GM13977 (cell line): ENCODE results near the gene SPIRE2.

Source experiments
- DNase-seq: peaks from one replicate; pipeline ENCODE4 v3.0.0; 2012; ENCODE audit warnings: low spot score
- CTCF ChIP-seq: IDR thresholded peaks from 2 replicates; pipeline ENCODE4 v1.5.1; 2012; ENCODE audit warnings: mild to moderate bottlenecking, control low read depth; ENCODE audit not compliant: insufficient read depth; ENCODE audit errors: extremely low read depth, missing control alignments
- in situ Hi-C: fragments of 300-500 bp; cut with MboI; formaldehyde crosslinking; loops from one replicate; pipeline ENCODE4 v1.12.0; 2022; ENCODE audit warnings: low sequenced_read_pairs, low pct_unique_long_range_greater_than_20kb, mixed read lengths, inconsistent platforms; ENCODE audit not compliant: unreplicated experiment

Gene SPIRE2

GRCh38 chr16:89843409-89844350 is 15.4 kb downstream of the SPIRE2 start:
- no peak for TF ChIP-seq CTCF
- in situ Hi-C loops = no loop called here
- DNase-seq = no peak

DNA sequence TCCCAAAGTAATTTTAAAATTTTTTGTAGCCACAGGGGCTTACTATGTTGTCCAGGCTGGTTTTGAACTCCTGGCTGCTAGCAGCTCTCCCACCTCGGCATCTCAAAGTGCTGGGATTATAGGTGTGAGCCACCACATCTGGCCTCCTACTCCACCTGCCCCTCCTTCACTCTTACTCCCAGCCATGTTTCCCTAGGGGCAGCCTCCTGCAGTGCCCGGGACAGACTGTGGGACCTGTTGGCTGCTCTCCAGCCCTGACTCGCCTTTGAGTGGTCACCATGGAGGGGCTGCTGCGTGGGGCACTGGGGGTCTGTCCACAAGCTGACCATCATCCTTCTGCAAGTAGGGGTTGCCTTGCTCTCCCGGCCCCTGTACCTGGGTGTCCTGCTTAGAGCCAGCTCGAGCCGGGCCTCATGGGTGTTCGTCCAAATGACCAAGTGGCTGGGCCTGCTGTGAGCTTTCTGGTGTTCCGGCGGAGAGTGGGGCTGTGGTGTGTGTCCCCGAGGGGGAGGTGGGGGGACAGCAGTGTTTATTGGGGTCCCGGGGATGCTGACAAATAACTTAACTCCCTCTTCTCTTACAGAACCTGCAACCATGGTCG is 16.6 kb downstream of the SPIRE2 start:
- in situ Hi-C loops = no loop called here
- no peak for TF ChIP-seq CTCF
- DNase-seq = no peak

DNA sequence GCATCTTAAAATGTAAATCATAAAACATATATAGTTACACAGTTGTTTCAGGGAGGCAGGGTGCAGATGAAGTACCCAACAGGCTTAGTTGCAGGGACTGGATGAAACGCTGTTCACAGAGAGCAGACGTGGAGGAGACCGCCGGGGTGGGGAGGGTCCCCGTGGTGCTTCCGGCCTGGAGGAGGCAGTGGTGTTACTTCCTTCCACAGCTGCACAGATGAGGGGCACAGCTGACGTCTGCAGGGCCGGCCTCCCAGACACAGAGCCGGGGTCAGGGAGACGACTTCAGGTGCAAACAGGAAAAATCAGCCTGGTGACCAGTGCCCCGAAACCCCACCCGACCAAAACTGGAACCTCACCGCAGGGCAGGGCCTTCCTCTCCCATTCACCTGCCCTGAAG is 17.1 kb downstream of the SPIRE2 start:
- in situ Hi-C loops = no loop called here
- peak; percentile 3 for TF ChIP-seq CTCF
- peak; percentile 72 for DNase-seq

DNA sequence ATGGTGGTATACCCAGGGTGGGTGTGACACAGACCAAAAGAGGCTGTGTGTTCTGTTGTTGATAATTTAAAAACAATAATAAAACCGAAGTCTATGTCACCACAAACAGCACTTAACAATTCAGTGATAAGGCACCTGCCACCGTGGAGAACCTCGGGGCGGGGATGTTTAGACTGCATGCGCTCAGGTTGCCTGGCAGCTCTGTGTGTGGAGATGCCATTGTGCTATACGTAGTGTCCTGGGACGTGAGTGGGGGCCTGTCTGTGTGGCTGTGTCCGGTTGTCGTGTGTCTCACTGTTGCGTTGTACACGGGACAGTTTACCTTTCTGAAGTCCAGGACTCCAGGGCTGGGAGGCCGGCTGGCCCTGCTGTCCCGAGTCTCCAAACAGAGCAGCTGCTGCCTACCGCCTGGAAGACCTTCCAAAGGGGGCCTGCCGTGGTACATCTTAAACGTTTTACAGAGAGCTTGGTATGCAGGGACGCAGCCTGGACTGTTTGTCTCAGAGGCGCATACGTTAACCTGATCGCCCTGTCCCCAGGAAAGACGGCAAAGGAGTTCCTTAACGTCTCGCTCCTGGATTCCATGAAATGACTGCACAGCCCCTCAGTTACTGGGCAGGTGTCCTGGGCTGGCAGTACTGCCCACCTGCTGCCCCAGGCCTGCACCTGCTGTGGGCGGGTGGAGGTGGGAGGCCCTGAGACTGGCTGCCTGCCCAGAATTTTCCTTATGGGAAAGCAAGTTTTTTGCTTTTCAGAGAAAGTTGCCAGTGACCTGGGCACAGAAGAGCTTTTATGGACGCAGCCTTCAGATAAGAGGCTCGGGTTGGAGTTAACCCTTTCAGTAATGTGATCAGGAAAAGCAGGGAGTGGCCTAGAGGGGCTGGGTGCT is 19.0 kb downstream of the SPIRE2 start:
- TF ChIP-seq CTCF = no peak
- DNase-seq = no peak
- in situ Hi-C loops = no loop called here

DNA sequence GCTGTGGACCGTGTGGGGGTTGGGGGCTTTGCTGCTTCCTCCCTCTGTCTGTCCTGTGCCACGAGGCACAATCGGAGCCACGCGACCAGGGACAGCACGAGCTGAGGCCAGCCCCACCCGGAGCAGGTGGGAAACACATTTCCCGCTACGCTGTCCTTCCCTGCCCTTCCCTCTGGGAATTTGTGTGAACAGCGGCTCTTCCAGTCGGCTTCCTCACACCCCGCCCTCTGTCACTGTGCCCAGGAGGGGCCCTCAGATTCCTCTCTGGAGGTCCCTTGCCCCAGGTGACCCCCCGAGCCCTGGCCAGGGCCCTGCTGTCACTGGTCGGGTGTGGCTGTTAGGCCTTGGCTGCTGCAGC is 19.6 kb downstream of the SPIRE2 start:
- in situ Hi-C loops = no loop called here
- TF ChIP-seq CTCF = no peak
- no peak for DNase-seq

DNA sequence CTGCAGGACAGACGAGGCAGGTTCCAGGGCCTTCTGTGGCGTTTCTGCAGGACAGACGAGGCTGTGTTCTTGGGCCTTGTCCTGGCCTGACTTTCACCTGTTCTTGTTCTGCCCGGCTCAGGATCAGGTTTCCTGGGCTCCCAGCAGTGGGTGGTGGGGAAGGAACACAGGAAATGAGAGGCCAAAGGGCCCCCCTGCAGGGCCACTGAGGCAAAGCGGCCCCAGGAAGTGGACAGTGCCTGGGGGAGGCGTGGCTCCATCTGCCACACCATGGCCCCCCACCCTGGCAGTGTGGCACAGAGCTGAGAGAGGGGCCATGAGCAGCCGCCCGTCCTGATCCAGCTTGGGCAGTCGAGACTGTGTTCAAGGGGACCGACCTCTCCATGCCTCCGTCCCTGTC is 20.7 kb downstream of the SPIRE2 start:
- DNase-seq = peak; percentile 11
- no peak for TF ChIP-seq CTCF
- in situ Hi-C loops = no loop called here
